Mesenteric fat pad (tissue), 1 donor: ENCODE data around the gene VPS8. TPM values are rescaled to one million over a fixed set of nuclear protein-coding genes. Genes with fewer than 3 reads are reported as not detected.

Source experiments
- DNase-seq: peaks from one replicate; pipeline ENCODE4 v3.0.0-alpha.2; 2020; ENCODE audit warnings: low spot score
- total RNA-seq: library from RNA; stranded (reverse); fragmentation: NEBNext Ultra II Directional; extraction: Animal tissue kit (Norgen Biotek cat#: 25700); gene quantifications from one replicate; pipeline ENCODE4 v1.2.1, GENCODE V29; 2021
- donor health status: DM: yes; HTN: yes; CAD: no.

Gene VPS8
- total RNA-seq, 1 donor from 2014 or later, result 55.0 TPM

- no peak for DNase-seq
Measured at GRCh38 chr3:184784731-184785500, 27.1 kb upstream of the VPS8 start.

- peak; percentile 14 for DNase-seq
Measured at GRCh38 chr3:184785890-184786279, 26.1 kb upstream of the VPS8 start.

DNA sequence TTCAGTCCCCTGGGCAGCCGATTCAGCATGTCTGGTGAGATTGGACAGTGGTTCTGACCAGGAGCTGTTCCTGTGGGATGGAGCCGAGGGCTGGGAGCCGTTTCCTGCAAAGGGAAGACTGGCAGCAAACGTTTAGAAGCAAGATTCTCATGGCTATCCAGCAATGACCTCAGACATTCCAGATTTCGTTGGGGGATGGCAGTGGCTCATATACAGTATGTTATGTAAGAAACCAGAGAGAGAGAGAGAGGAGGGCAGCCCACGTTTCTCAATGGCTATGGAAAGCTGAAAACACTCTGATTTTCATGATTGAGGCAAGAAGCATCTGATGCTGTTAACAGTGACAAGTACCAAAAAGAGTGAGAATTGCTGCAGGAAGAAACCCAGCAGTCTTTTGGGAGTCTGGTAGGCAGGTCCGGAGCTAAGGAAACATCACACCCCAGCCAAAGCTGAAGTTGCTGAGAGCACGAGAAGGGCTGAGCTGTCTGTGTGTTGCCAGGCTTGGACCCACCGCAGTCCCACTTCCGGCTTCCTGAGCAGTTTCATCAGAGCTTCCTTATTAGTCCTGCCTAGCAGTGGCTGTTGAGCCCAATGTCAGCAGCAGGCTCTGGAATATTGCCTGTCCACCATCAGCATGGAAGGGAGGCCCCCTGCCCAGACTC lies 25.6 kb upstream of the VPS8 start:
- DNase-seq, result peak; percentile 88

DNA sequence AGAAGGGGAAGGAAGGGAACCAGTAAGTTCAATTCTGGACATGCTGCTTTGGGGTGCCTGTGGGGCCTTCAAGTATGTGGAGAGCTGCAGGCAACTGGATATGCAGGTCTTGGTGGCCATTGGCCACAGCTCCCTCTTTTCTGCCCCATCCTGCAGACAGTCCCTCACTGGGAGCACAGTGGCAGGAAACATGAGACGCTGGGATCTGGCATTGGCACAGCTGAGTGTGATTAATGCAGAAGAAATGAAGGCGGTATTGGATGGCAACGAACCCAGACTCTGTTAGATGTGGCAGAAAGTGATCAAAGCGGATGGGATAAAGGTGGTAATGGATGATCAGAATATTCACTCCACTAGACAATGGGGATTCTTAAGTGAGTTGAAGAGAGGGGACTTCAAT lies 23.2 kb upstream of the VPS8 start:
- DNase-seq, result peak; percentile 59

DNA sequence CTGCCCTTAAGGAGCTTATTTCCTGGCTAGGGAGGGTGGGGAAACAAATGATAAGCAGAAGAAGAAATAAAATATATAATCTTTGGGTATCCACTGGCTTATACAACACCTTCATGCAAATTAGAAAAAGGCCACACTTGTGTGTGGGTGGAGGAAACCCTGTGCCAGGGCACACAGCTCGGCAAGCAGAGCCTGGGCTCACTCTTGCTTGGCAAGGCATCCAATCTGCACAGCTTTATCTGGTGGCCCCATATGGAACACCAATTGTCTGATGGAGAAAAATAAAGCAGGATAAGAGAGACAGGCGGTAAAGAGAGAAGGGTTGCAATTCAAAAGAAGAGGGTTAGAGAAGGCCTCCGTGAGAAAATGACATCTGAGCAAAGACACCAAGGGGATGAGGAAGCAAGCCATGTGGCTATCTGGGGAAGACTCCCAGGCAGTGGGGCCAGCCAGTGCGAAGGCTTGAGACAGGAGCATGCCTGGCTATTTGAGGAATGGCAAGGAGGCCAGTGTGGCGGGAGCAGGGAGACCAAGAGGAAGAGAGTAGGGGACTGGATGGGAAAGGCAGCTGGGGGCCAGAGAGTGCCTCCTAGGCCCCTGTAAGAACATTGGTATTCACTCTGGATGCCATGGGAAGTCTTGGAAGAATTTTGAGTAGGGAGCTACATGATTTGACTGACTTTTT lies 22.5 kb upstream of the VPS8 start:
- DNase-seq, result peak; percentile 45

- no peak for DNase-seq
Measured at GRCh38 chr3:184791171-184791570, 20.8 kb upstream of the VPS8 start.

GRCh38 chr3:184795522-184796190 lies 16.3 kb upstream of the VPS8 start:
- peak; percentile 47 for DNase-seq

DNA sequence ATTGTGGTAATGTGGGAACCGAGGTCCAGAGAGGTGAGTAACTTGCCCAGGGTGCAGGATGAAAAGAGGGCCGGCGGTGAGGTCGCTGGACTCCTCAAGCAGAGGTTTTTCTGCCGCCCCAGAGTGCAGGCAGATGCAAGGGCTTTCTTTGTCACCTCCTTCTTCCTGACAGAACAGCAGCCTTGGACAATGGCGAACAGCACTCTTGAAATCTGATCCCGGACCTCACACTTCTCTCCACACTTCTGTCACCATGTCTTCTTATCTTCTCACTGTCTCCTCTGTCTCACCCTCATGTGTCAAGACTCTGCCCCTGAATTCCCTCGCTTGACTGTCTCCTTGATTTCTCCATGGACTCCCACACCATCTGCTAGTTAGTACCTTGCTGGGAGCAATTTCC lies 15.4 kb upstream of the VPS8 start:
- DNase-seq, result peak; percentile 24

- no peak for DNase-seq
Measured at GRCh38 chr3:184796954-184797353, 15.0 kb upstream of the VPS8 start.

DNA sequence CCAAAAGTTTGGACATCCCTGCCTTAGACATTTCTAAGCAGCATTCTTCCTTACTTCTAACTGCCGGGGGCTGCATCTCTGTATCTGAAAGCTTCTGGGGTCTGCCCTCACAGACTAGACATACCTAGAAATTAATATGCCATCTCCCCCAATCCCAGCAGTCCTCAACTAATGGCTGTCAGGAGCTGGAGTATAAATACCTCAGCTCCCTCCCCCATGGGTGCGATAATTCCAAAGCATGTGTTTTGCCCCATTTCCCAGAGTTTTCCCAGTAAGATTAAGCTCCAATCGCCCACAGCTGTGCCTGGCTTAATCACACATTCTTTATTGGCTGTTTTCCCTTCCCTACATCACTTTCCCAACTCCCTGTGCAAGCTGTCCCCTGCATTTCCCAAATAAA lies 13.8 kb upstream of the VPS8 start:
- no peak for DNase-seq

- no peak for DNase-seq
Measured at GRCh38 chr3:184800349-184800930, 11.5 kb upstream of the VPS8 start.

DNA sequence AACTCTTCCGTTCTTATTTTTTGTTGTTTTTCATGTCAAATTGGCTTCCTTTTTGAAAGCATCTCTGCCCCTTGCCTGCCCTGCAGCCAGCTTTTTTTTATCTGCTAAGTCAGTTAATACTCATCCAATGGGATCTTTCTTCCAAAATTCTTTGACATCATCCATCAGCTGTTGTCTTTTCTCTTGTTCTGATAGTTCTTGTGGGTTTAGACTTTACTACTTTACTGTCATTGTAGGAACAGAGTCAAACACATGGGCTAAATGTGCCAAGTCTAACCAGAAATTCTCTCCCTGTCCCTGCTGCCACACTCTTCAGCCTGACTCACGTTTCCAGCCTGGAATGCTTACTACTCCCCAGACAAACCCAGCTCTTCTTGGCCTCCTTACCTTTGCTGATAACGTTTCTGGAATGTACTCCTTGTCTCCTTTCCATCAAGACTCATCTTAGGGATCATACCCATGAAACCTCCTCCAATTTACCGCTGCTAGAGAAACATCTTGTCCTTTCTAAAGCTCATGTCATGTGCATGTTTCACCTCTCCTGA lies 10.7 kb upstream of the VPS8 start:
- DNase-seq, result no peak

GRCh38 chr3:184802150-184802549 lies 9.8 kb upstream of the VPS8 start:
- DNase-seq, result no peak

DNA sequence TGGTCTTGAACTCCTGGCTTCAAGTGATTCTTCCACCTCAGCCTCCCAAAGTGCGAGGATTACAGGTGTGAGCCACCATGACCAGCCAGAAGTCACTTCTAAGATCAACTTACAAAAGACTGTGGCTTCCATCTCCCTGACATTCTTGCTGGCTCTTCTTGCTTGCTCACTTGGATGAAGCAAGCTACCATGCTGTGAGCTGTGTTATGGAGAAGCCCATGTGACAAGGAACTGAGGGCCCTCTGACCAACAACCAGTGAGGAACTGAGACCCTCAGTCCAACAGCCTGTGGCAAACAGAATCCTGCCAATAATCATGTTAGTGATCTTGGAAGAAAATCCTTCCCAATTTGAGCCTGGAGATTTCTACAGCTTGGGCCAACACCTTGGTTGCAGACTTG lies 7.2 kb upstream of the VPS8 start:
- no peak for DNase-seq

DNA sequence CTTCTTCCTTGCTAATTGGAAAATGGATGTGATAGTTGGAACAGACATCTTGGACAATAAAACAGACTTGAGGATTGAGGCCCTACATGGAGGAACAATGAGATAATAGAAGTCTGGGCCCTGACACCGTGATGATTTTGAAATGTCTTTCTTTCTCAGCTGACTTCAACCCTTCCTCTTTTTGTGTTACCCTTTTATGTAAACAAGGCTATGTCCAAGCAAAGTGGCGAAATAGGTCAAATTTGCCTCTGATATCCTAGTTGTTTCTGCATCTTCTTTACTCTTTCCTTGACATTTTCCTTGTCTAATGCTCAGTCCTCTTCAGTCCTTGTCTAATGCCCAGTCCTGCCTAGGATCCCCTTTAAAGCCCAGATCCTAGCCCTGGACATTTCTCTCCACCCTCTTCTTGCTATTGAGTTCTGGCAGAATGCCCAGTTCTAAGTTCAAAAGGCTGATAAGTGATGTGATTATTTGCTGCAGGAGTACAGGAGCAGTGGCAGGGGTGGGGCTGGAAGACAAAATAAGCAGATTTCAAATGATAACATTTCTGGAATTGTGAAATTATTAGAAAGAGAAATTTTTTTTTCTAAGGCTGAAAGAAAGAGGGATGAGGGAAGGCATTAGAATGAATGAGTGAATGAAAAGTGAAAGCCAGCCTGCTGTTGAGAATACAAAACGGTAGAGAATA lies 6.5 kb upstream of the VPS8 start:
- DNase-seq, result no peak

- DNase-seq, result no peak
Measured at GRCh38 chr3:184806567-184807271, 5.2 kb upstream of the VPS8 start.

DNA sequence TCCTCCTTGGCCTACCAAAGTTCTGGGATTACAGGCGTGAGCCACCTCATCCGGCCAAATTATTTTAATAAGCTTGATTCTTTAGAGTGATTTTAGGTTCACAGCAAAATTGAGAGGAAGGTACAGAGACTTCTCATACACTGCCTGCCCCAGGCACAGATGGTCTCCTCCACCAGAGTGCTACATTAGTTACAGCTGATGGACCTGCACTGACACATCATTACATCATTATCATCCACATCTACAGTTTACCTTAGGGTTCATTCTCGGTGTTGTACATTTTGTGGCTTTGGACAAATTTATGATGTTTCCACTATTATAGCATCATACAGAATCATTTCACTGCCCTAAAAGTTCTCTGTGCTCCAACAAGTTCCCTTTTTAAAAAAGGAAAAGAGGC lies 4.4 kb upstream of the VPS8 start:
- DNase-seq, result no peak

GRCh38 chr3:184808021-184808420 lies 3.9 kb upstream of the VPS8 start:
- no peak for DNase-seq

- no peak for DNase-seq
Measured at GRCh38 chr3:184810146-184810545, 1.8 kb upstream of the VPS8 start.

GRCh38 chr3:184811034-184811433 lies 932 bp upstream of the VPS8 start:
- no peak for DNase-seq
